HG02970 (cell line): Measurements from ENCODE around the gene SLC22A2.
"Not testable (repeated sequence)": the region's sequence is repeated elsewhere in the genome, so short reads cannot be mapped to it uniquely, and the experiment has no call there.

Experiments
- ATAC-seq: cut with Tn5 transposase; IDR thresholded peaks from one replicate; pipeline ENCODE4 v1.9.1; 2021; ENCODE audit warnings: mild to moderate bottlenecking, moderate library complexity, moderate number of reproducible peaks; ENCODE audit not compliant: unreplicated experiment, low FRiP score

Gene SLC22A2

GRCh38 chr6:160258346-160259142, at the start of gene SLC22A2:
Gene SLC22A2 (minus strand): TSS chr6:160258821. CDS start chr6:160258757, 64 bp downstream.
- no peak for ATAC-seq

- ATAC-seq = no peak
These were observed 47.5 kb upstream of the SLC22A2 start for GRCh38 chr6:160305926-160306713.

GRCh38 chr6:160303806-160304205, 45.2 kb upstream of the SLC22A2 start:
- no peak for ATAC-seq

GRCh38 chr6:160302431-160303082, 43.9 kb upstream of the SLC22A2 start:
- ATAC-seq = not testable (repeated sequence)

GRCh38 chr6:160301339-160301738, 42.7 kb upstream of the SLC22A2 start:
- ATAC-seq = no peak

- ATAC-seq = no peak
These were observed 41.6 kb upstream of the SLC22A2 start for GRCh38 chr6:160300076-160300695.

GRCh38 chr6:160299559-160299958, 40.9 kb upstream of the SLC22A2 start:
- ATAC-seq = no peak

GRCh38 chr6:160298121-160298520, 39.5 kb upstream of the SLC22A2 start:
- no peak for ATAC-seq

- no peak for ATAC-seq
These were observed 38.7 kb upstream of the SLC22A2 start for GRCh38 chr6:160297310-160297709.

GRCh38 chr6:160293844-160294243, 35.2 kb upstream of the SLC22A2 start:
- ATAC-seq = no peak

- ATAC-seq = no peak
These were observed 27.0 kb upstream of the SLC22A2 start for GRCh38 chr6:160285541-160286105.

GRCh38 chr6:160284575-160284974, 26.0 kb upstream of the SLC22A2 start:
- no peak for ATAC-seq

- ATAC-seq = no peak
These were observed 23.8 kb upstream of the SLC22A2 start for GRCh38 chr6:160282444-160282843.

- ATAC-seq = no peak
These were observed 21.2 kb upstream of the SLC22A2 start for GRCh38 chr6:160279850-160280249.

GRCh38 chr6:160278786-160279310, 20.2 kb upstream of the SLC22A2 start:
- ATAC-seq = no peak

- ATAC-seq = no peak
These were observed 19.7 kb upstream of the SLC22A2 start for GRCh38 chr6:160278311-160278710.

- no peak for ATAC-seq
These were observed 18.9 kb upstream of the SLC22A2 start for GRCh38 chr6:160277546-160277945.

- ATAC-seq = no peak
These were observed 18.5 kb upstream of the SLC22A2 start for GRCh38 chr6:160277144-160277543.

GRCh38 chr6:160276126-160276525, 17.5 kb upstream of the SLC22A2 start:
- no peak for ATAC-seq

- ATAC-seq = no peak
These were observed 16.9 kb upstream of the SLC22A2 start for GRCh38 chr6:160275511-160276003.
